EH (cell line): Measurements from ENCODE around the gene ENC1.
A peak's percentile ranks its signal among the peaks of the same experiment; 100 is the strongest.
"Not testable (repeated sequence)": the region's sequence is repeated elsewhere in the genome, so short reads cannot be mapped to it uniquely, and the experiment has no call there.

Source experiments
- DNase-seq: peaks from one replicate; pipeline ENCODE4 v3.0.0-alpha.2; 2015; ENCODE audit warnings: low read depth

The ENC1 gene, protein sequence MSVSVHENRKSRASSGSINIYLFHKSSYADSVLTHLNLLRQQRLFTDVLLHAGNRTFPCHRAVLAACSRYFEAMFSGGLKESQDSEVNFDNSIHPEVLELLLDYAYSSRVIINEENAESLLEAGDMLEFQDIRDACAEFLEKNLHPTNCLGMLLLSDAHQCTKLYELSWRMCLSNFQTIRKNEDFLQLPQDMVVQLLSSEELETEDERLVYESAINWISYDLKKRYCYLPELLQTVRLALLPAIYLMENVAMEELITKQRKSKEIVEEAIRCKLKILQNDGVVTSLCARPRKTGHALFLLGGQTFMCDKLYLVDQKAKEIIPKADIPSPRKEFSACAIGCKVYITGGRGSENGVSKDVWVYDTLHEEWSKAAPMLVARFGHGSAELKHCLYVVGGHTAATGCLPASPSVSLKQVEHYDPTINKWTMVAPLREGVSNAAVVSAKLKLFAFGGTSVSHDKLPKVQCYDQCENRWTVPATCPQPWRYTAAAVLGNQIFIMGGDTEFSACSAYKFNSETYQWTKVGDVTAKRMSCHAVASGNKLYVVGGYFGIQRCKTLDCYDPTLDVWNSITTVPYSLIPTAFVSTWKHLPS

DNA sequence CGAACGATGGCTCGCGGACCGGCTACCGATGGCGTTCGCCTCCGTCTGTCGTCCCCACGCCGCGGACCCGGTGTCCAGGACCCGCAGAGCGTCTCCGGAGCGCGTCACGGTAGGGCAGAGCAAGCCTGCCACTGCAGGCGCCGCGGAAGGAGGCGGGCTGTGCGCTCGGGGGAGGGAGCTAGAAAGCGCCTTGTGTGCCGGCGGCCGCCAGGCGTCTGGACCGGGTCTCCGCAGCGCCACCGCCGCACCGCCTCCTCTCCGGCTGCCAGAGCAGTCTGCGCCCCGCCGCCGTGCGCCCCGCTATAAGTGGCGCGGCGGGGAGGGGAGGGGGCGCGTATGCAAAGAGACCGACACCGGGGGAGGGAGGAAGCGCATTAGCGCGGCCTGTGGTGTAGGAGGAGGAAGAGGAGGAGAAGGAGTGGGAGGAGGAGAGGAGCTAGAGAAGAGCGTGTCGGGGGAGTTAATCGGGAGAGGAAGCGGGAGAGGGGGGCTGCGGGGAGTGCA lies at the start of gene ENC1:
ENC1 (minus strand) TSS at position 279 of the 504 bp plus-strand sequence. CDS start 4,243 bp downstream, outside the sequence.
- peak; percentile 90 for DNase-seq

DNA sequence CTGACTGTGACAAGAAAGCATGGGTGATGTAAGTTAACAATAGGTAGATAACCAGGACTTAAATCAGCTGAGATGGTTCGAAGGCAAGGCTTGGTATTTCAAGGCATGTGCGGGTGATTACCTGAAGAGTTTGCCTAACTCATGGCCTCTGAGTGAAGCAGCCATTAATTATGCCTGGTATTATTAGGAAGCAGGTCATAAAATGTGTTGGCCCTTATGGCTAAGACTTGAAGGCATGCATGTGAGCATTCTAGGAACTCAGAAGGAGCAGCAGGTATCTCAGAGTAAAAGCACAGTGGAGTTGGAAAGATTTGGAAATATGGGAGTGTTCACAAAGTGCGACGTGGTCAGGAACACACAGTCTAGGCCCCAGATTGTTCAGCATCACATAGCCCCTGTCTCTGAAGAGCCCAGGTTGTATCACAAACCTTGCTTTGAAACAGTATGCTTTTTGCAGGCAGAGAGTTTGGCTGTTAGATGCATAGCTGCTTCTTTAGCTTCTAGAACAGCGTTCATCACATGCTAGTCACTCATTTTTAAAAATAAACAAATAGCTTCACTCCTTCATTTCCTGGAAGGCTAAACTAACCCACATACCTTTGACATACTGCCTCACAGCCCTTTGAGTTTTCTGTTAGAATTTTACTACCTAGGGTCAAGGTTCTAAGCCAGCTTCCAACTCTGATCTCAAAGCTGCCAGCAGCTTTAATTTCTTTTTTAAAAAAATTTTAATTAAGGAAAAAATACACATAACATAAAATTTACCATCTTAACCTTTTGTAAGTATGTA lies 46.6 kb upstream of the ENC1 start:
- DNase-seq: peak; percentile 67

DNA sequence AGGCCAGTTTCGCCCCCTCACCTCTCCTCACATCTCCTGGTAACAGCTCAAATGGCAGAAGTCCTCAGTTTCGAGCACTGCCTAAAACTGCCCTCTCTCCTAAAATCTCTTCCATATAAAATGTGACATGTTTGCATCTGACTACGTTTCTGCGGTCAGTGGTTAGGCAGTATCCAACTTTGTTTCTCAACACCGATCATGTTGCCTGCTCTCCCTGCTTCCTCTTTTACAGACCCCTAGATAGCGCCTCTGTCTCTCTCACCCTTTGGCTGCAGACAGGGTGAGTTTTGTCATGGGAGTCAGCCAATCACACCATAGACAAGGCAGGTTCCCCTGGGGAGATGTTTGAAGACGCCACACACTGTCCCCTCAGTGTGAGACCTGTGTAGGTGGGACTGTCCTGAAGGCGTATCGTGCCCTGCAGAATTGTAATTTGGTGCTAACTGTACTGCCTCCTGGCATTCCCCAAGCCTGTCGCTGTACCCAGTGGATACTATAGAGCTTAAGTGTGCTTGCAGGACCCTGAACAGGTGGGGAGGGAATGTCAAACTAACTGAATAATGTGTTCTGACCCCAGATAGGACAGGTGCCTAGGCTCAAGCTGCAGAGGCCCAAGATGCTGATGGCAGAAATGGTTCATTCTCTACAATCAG lies 45.6 kb upstream of the ENC1 start:
- DNase-seq: peak; percentile 61

DNA sequence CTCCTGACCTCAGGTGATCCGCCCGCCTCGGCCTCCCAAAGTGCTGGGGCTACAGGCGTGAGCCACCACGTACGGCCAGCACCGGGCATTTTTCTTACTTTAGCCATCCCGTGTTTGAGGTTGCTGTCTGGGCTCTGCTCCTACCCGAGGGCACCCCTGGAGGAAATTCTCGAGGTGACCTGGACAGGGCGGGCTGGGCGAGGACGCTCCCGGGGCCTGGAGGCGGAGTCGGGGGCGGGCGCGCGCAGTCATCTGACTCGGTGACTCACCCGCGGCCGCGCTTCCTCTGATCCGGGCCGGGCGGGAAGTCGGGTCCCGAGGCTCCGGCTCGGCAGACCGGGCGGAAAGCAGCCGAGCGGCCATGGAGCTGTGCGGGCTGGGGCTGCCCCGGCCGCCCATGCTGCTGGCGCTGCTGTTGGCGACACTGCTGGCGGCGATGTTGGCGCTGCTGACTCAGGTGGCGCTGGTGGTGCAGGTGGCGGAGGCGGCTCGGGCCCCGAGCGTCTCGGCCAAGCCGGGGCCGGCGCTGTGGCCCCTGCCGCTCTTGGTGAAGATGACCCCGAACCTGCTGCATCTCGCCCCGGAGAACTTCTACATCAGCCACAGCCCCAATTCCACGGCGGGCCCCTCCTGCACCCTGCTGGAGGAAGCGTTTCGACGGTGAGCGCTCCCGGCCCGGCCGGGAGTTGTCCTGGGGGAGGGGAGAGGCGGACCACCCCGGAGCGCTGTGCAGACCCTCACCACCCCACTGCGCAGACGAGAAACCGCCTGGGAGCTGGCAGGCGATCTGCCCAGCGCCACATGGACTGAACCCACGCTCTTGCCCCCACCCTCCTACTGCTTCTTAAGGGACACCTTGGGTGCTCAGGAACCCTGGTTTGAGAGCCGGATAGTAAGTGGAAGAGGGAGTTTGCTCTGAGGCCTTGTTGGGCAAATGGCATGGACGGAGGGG lies 44.6 kb upstream of the ENC1 start, which contains the start of gene HEXB:
HEXB (plus strand) TSS at position 334 of the 952 bp plus-strand sequence; CDS start at position 362, 28 bp downstream.
- peak; percentile 86 for DNase-seq

DNA sequence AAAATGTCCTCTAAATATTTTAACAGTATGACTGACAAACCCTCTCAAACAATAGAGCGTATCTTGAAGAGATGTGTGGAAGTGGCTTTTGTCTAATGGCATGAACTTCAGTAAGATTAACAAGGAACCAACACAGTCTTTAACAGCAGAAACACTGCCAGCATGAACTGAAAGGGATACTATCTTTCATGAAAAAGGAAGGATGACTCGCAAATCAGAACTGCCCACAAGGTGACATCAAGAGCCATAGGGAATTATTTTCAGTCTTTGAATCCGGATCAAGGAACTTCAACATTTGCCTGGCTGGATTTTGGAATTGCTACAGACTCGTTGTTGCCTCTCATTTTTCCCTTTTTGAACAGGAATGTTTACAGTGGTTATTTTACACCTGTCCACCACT lies 39.4 kb upstream of the ENC1 start:
- DNase-seq: peak; percentile 50

DNA sequence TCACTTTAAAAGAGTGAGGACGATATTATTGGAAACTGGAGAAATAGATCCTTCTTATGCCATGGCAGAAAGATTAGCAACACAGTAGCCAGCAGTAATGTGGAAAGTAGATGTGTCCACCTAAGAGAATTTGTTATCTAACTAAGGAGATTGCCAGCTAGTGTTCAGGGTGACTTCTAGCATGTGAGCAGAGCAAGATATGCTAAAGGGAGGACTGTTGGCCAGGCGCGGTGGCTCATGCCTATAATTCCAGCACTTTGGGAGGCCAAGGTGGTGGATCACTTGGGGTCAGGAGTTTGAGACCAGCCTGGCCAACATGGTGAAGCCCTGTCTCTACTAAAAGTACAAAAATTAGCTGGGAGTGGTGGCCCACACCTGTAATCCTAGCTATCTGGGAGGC lies 38.8 kb upstream of the ENC1 start:
- not testable (repeated sequence) for DNase-seq

DNA sequence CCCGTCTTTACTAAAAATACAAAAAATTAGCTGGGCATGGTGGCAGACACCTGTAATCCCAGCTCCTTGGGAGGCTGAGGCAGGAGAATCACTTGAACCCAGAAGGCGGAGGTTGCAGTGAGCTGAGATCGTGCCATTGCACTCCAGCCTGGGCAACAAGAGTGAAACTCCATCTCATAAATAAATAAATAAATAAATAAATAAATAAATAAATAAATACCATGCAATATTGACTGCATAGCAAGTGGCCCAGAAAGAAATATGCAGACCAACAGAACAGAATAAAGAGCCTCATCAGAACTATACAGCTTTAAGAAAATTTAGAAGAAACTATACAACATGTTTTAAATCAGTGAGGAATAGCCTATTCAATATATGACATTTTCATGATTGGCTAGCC lies 37.6 kb upstream of the ENC1 start:
- not testable (repeated sequence) for DNase-seq

DNA sequence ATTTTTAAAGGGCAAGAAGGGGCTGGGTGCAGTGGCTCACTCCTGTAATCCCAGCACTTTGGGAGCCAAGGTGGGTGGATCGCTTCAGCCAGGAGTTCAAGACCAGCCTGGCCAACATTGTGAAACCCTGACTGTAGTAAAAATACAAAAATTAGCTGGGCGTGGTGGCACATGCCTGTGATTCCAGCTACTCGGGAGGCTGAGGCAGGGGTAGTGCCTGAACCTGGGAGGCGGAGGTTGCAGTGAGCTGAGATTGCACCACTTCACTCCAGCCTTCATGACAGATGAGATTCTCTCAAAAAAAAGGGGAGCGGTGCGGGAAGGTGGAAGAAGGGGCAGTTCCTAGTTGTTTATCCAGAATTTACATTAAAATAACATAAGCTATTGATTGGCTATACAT lies 35.9 kb upstream of the ENC1 start:
- not testable (repeated sequence) for DNase-seq

DNA sequence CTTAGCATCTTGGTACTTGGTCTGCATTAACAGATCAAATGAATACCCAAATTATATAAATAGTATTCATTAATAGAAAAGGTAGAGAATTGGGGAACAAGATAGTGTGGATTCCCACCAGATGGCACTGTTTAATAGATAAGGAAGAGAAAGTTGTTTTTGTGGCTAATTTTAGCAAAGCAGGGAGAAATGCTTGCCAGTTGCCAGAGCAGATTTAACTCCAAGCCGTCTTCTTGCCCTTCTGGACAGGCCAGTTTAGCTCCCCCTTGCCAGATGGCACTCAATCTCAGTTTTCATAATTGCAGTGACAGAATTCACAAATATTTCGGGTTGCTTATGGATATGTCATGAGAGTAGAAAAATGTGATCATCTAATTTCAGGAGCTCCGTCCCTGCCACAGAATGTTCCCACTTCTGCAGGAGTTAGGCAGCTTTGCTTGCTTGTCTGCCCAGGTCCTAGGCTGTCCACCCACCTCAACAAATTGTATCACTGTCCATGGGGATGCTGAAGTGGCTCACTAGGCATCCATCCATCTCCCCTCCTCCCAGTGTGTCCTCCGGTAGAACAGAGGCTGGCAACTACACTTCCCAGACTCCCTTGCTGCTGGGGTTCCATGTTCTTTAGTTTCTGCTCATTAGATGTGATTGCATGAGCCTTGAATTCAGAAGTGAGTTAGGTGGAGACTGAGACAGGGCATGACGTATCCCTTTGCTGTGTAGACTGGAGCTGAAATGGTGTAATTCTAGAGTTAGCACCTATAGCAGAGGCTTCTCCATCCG lies 32.7 kb upstream of the ENC1 start:
- peak; percentile 68 for DNase-seq

DNA sequence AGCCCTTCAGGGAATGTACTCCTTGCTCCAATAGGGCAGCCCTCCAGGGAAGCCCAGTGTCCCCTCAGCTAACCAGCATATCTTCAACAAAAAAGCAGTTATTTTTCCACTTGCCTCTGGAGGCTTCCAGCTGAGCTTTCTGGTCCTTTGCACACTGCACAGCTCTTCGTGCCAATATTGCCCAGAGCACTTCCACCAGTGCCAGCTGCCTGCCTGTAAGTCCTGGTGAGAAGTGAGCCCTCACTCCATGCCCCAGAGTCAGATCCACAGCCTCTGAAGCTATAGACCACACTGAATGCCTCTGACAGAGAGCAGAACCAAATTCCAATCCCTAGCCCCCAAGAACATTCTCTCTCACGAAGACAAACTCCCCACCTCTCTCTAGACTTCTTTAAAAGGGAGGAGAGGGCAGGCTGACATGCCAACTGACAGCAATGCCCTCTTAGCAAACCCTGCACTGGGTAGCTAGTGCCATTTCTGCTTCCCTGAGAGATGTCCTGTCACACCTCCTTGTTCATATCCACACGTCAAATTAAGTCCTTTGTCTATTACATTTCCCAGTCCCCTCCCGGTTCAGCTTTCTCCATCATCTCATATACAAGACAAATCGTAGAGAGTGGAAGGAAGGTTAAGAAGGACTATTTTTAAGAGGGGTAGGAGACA lies 31.8 kb upstream of the ENC1 start:
- DNase-seq: no peak

DNA sequence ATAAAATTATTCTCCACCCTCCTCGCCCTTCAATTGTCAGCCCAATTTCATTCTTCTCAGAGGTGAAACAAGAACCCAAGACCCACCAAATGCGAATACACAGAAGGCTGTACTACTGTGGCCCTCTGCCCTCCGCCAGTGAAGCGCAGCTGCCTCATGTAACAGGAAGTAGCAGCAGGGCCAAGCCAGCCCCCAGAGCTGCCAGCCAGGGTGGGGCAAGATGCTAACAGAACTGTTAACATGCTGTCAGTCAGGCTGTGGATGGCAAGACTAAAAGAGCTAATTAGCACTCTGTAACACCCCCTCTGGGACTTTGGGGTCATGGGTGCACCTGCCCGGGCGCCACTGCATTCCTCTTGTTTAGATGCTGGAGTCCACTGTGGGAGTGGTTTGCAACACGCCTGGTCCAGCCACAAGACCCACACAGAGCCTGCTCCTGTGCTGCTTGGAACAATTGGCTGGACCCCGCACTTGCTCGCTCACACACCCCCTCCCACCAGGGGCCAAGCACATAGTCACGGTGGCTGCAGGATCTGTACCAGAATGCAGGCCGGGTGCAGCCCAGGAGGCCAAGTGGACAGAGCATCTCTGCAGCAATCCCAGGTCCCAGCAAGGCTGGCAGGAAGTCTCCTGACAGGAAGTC lies 30.0 kb upstream of the ENC1 start:
- DNase-seq: no peak

DNA sequence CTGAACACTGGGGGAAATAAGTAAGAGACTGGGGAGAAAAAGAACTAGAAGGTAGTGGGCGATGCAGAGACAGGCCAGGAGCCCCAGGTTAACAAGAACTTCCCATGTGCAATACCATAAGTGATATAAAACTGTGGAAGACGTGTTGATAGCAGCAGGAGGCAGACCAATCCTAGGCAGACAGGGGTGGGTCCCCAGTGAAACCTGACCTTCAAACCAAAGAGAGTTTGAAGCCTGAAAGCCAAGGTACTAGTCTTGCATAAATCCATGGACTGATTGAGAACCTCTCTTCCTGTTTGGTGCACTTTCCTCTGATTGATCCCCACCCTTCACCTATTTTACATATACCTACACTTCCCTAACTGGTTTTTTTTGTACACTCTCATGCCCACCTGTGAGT lies 29.3 kb upstream of the ENC1 start:
- DNase-seq: no peak

DNA sequence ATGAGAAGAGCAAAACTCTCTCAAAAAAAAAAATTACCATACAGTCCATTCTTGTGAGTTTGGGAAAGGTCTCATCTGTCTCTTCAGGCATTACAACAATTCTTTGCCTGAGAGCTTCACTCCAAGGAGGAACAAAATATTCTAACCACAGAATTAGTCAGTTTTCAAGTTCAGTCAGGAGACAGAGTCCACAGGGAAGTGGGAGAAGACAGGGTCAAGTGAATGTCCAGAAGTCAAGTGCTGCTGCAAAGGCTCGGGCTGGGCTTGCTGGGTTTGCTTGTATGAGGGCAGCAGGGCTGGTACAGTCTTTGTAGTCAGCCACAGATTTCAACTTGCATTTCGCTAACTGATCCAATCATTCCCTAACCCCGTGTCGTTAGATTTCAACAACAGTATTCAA lies 26.9 kb upstream of the ENC1 start:
- DNase-seq: peak; percentile 73

DNA sequence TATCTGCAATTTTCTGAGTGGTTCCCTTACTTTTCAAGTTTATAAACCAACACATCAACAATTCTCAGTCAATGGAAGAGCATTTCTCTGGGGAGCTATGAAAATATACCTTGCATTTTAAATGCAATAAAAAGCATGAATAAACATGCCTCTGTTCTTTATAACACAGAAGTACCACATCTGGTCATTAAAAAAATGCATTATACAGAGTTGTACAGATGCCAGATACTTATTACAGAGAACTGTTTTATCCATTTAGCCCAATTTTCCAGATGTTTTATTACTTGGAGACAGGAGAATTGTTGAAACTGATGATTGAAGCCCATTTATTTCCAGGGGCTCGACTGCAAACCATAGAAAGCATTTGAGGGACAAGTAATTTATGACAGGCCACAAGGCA lies 25.3 kb upstream of the ENC1 start:
- DNase-seq: no peak

DNA sequence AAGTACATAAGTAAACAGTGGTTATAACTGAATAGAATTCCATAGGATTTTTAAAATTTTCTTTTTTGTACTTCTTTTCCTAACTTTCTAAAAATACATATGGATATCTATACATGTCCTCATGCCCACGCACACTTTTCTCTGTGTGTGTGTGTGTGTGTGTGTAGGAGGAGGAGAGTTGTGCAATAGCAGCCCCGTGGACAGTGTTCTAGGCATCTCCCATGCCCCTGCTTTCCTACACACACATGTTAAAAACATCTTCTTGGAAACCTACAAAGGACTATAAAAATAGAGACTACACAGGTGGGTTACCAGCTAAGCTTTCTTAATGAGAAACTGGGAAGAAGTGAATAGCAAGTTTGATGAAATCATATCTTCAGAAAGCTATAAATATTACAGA lies 24.7 kb upstream of the ENC1 start:
- no peak for DNase-seq

DNA sequence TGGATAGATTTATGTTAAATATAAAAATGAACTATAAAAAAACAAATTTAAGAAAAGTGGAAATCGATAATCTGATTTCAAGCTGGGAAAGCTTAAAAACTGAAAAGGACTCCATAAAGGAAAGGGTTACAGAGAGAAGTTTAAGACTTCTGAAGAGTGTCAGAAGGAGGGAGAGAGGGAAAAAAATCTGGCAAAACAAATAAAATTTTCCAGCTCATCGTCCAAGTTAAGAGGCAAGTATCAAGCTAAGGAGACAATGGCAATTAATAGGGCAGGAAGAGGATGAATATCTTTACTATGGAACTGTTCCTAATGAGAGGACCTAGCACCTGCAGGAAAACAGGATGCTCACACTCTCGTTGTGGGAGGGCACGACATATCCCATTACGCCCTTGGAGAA lies 24.0 kb upstream of the ENC1 start:
- DNase-seq: no peak

DNA sequence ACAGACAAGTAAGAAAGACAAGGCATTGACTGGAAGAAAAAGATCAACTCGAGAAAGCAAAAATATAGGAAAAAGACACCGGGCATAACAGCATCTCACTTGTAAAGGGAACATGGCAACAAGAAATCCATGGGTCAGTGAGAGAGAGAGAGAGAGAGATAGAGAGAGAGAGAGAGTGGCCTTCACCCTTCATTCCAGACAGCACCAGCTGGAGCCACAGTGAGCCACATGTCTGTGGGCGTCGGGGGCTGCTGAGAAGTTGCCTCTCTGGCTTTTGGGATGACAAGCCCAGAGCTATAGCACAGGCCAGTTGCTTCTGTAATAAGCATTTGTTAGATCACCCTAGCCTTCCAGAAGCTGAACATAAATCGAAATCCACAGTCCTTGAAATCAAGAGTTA lies 20.3 kb upstream of the ENC1 start:
- DNase-seq: no peak

DNA sequence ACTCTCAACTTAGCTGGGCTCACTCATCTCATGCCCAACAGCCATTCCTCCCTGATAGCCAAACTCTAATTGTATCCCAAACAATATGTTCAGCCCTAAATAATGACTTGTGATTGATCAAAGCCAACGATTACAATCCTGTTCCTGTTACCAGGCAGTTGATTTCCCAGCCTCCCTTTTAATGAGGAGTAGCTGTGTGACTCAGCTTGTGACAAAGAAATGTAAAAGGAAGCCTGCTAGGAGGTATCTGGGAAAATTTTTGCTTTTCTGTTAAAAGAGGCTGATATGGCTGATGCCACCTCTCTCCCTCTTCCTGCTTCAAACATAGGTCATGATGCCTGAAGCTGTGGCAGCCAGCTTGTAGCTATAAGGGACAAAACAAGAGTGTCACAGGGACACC lies 19.6 kb upstream of the ENC1 start:
- DNase-seq: peak; percentile 53

DNA sequence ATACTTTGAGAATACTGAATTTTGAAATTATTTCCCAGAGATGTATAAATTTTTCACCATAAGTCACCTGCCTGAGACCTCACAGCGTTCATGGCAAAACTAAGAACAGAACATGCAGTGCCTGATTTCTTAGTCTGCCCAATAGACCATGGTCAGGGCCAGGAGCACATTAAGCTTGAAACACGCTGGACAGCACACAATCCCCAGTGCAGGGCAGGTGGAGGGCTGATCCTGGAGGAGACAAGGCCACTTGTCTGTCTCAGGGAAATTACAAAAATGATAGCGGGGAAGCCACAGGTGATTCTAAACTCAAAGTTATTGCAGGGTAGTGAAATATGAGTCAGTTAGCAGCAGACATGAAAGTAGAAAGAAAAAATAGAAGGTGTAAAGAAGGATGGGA lies 18.6 kb upstream of the ENC1 start:
- DNase-seq: no peak
